HL-60 (cell line): ENCODE results near the gene NTRK2.

ENCODE experiments used
- CTCF ChIP-seq: IDR thresholded peaks from one replicate; pipeline ENCODE4 v1.5.1; 2011; ENCODE audit warnings: low read length, control low read depth, inconsistent platforms; ENCODE audit not compliant: insufficient read depth
- GABPA ChIP-seq: IDR thresholded peaks from 2 replicates; pipeline ENCODE4 v1.6.1; 2012; ENCODE audit warnings: low read depth
- POLR2AphosphoS5 ChIP-seq: IDR thresholded peaks from 2 replicates; pipeline ENCODE4 v1.6.1; 2012; ENCODE audit warnings: low read depth
- REST ChIP-seq: IDR thresholded peaks from 2 replicates; pipeline ENCODE4 v1.6.1; 2012; ENCODE audit warnings: low read depth; ENCODE audit not compliant: insufficient replicate concordance
- SPI1 ChIP-seq: IDR thresholded peaks from 2 replicates; pipeline ENCODE4 v1.6.1; 2012; ENCODE audit warnings: low read depth, mild to moderate bottlenecking, borderline replicate concordance

GRCh38 chr9:84866396-84867175 lies 197.1 kb downstream of the NTRK2 start:
- TF ChIP-seq CTCF (no peak), POLR2AphosphoS5 (no peak), GABPA (no peak), REST (no peak), SPI1 (no peak)
